OCI-M2 (cell line): ENCODE measurements around the gene CATSPERE.
"Not testable (repeated sequence)": the region's sequence is repeated elsewhere in the genome, so short reads cannot be mapped to it uniquely, and the experiment has no call there.

Experiments used
- DNase-seq: peaks from one replicate; lab custom pipeline; 2025; ENCODE audit not compliant: unreplicated experiment; lab: John Stamatoyannopoulos, UW

Gene CATSPERE

DNA sequence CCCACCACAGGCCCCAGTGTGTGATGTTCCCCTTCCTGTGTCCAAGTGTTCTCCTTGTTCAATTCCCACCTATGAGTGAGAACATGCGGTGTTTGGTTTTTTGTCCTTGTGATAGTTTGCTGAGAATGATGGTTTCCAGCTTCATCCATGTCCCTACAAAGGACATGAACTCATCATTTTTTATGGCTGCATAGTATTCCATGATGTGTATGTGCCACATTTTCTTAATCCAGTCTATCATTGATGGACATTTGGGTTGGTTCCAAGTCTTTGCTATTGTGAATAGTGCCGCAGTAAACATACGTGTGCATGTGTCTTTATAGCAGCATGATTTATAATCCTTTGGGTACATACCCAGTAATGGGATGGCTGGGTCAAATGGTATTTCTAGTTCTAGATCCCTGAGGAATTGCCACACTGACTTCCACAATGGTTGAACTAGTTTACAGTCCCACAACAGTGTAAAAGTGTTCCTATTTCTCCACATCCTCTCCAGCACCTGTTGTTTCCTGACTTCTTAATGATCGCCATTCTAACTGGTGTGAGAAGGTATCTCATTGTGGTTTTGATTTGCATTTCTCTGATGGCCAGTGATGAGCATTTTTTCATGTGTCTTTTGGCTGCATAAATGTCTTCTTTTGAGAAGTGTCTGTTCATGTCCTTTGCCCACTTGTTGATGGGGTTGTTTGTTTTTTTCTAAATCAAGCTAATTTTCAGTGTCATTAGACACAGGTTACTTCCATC is 200.7 kb downstream of the CATSPERE start:
- not testable (repeated sequence) for DNase-seq

GRCh38 chr1:244662599-244662998 is 201.5 kb downstream of the CATSPERE start:
- DNase-seq, result no peak

- DNase-seq, result no peak
These were observed 203.3 kb downstream of the CATSPERE start for GRCh38 chr1:244664353-244664752.

- DNase-seq, result peak; percentile 59
These were observed 204.7 kb downstream of the CATSPERE start for GRCh38 chr1:244665771-244666217.

DNA sequence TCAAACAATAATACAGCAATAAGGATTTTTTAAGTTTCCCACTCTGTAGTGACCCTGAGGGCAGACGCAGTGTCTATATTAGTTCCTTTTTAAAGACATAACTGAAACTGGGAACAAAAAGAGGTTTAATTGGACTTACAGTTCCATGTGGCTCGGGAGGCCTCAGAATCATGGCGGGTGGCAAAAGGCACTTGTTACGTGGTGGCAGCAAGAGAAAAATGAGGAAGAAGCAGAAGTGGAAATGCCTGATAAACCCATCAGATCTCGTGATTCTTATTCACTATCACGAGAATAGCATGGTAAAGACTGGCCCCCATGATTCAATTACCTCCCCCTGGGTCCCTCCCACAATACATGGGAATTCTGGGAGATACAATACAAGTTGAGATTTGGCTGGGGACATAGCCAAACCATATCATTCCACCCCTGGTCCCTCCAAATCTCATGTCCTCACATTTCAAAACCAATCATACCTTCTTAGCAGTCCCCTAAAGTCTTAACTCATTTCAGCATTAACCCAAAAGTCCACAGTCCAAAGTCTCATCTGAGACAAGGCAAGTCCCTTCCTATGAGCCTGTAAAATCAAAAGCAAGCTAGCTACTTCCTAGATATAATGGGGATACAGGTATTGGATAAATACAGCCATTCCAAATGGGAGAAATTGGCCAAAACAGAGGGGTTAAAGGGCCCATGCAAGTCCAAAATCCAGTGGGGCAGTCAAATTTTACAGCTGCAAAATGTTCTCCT is 205.8 kb downstream of the CATSPERE start:
- DNase-seq, result not testable (repeated sequence)

GRCh38 chr1:244667797-244668196 is 206.7 kb downstream of the CATSPERE start:
- no peak for DNase-seq

- DNase-seq, result no peak
These were observed 212.0 kb downstream of the CATSPERE start for GRCh38 chr1:244672946-244673682.

DNA sequence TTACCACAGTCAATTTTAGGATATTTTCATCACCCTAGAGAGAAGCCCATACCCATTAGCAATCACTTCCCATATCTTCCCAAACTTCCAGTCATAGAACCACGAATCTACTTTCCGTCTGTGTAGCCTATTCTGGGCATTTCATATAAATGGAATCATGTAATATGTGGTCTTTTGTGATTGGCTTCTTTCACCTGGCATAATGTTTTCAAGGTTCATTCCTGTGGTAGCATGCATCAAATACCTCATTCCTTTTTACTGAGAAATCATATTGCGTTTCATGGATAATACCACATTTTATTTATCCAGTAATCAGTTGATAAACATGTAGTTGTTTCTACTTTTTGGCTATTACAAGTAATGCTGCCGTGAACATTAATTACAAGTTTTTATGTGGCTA is 213.4 kb downstream of the CATSPERE start:
- DNase-seq, result no peak

DNA sequence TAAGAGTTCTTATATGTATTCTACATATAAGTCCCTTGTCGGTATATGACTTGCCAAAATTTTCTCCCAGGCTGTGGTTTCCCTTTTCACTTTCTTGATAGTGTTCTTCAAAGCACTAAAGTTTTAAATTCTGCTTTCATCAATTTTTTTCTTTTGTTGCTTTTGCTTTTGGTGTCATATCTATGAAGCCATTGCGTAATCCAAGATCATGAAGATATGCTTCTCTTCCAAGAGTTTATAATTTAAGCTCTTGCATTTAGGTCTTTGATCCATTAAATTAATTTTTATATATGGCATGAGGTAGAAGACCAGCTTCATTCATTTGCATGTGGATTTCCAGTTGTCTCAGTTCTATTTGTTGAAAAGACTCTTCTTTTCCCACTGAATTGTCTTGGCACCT is 214.1 kb downstream of the CATSPERE start:
- DNase-seq, result no peak

- DNase-seq, result no peak
These were observed 217.6 kb downstream of the CATSPERE start for GRCh38 chr1:244678697-244679096.

- no peak for DNase-seq
These were observed 219.6 kb downstream of the CATSPERE start for GRCh38 chr1:244680667-244681066.

GRCh38 chr1:244682087-244682486 is 221.0 kb downstream of the CATSPERE start:
- DNase-seq, result not testable (repeated sequence)
